SK-N-MC (cell line): Measurements from ENCODE around the gene DAD1.
"Not testable (repeated sequence)": the region's sequence is repeated elsewhere in the genome, so short reads cannot be mapped to it uniquely, and the experiment has no call there.

Source experiments
- DNase-seq: peaks from one replicate; pipeline ENCODE4 v3.0.0-alpha.2; 2011; ENCODE audit warnings: low read depth, low spot score
- H3K27ac ChIP-seq: fragments of 200-600 bp; sonication (generic); 2 replicates; pipeline ENCODE4 v1.5.1; 2016; ENCODE audit warnings: mixed run types
- H3K36me3 ChIP-seq: fragments of 200-600 bp; sonication (generic); 2 replicates; pipeline ENCODE4 v1.6.1; 2017; ENCODE audit warnings: antibody characterized with exemption, low read length, mixed read lengths; ENCODE audit not compliant: insufficient read depth
- H3K4me3 ChIP-seq: fragments of 200-600 bp; sonication (generic); 2 replicates; pipeline ENCODE4 v1.5.1; 2016
- H3K9ac ChIP-seq: fragments of 200-600 bp; sonication (generic); 2 replicates; pipeline ENCODE4 v1.8.0; 2017; ENCODE audit warnings: mixed run types, mixed read lengths; ENCODE audit not compliant: insufficient read length
- H3K9me3 ChIP-seq: fragments of 200-600 bp; sonication (generic); 2 replicates; pipeline ENCODE4 v1.6.1; 2017; ENCODE audit warnings: low read depth, mild to moderate bottlenecking, antibody characterized with exemption, low read length, moderate library complexity, mixed read lengths
- EZH2 ChIP-seq: fragments of 200-600 bp; sonication (generic); IDR thresholded peaks from one replicate; pipeline ENCODE4 v1.6.1; 2017; ENCODE audit warnings: antibody characterized with exemption
- FOXP2 ChIP-seq: optimal IDR thresholded peaks from 2 replicates; pipeline ENCODE3; 2011; ENCODE audit warnings: mild to moderate bottlenecking, moderate library complexity; ENCODE audit not compliant: insufficient read depth; ENCODE audit errors: extremely low read length, control extremely low read depth
- POLR2AphosphoS5 ChIP-seq: IDR thresholded peaks from 2 replicates; pipeline ENCODE4 v1.6.1; 2012; ENCODE audit warnings: mild to moderate bottlenecking, low read depth, low read length, borderline replicate concordance

Gene DAD1

GRCh38 chr14:22597265-22597664, 8.2 kb upstream of the DAD1 start:
- Histone ChIP-seq H3K27ac (no peak overlapping the region), H3K4me3 (no peak overlapping the region), H3K9me3 (no peaks in the 10 kb centered on the region), H3K9ac (no peak overlapping the region), H3K36me3 (peaks cover 5% of the 10 kb centered on the region; the same call in 1 of the 2 replicates)
- TF ChIP-seq FOXP2 = no peak
- no peak for DNase-seq

GRCh38 chr14:22596354-22596879, 7.4 kb upstream of the DAD1 start:
- Histone ChIP-seq H3K27ac (no peak overlapping the region), H3K9me3 (no peaks in the 10 kb centered on the region), H3K9ac (no peak overlapping the region), H3K4me3 (no peak overlapping the region), H3K36me3 (no peaks in the 10 kb centered on the region; the same call in 1 of the 2 replicates)
- no peak for DNase-seq
- TF ChIP-seq POLR2AphosphoS5 (no peak), FOXP2 (no peak), EZH2 (no peak)

- no peak for TF ChIP-seq EZH2
- no peak for TF ChIP-seq POLR2AphosphoS5
- Histone ChIP-seq H3K4me3 (no peak overlapping the region), H3K27ac (no peak overlapping the region), H3K9ac (no peak overlapping the region), H3K36me3 (no peaks in the 10 kb centered on the region), H3K9me3 (no peaks in the 10 kb centered on the region)
- DNase-seq = no peak
These were observed 5.2 kb upstream of the DAD1 start for GRCh38 chr14:22594156-22594716.

- Histone ChIP-seq H3K9me3 (no peaks in the 10 kb centered on the region), H3K36me3 (no peaks in the 10 kb centered on the region), H3K27ac (no peak overlapping the region), H3K4me3 (no peak overlapping the region), H3K9ac (no peak overlapping the region)
- TF ChIP-seq FOXP2 (no peak), POLR2AphosphoS5 (no peak), EZH2 (no peak)
- DNase-seq = no peak
These were observed 4.6 kb upstream of the DAD1 start for GRCh38 chr14:22593601-22594000.

DNA sequence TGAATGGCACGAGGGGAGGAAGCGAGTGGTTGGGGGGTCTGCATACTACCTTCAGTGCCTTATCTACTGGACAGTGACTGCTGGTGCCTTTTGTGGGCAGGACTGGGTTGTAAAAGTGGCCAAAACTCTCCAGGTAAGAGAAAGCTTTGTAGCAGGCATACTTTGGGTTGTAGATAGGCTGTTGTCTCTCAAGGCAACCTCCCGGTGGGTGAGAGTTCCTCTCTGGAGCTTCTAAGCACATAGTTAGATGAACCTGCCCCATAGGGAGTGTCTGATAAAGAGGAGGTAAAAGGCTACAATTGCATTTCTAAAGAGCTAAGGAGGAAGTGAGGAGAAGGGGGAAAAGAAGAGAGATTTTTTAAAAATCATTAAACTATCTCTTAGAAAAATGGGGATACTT, 4.2 kb upstream of the DAD1 start:
- no peak overlapping the region for H3K27ac ChIP-seq
- H3K9me3 ChIP-seq = no peaks in the 10 kb centered on the region
- no peak for DNase-seq
- H3K4me3 ChIP-seq = no peak overlapping the region
- no peak overlapping the region for H3K9ac ChIP-seq
- no peaks in the 10 kb centered on the region for H3K36me3 ChIP-seq
- TF ChIP-seq POLR2AphosphoS5 (no peak), FOXP2 (no peak), EZH2 (no peak)

- DNase-seq = no peak
- H3K27ac ChIP-seq = peak overlapping the region; percentile 3; the same call in 1 of the 2 replicates
- peaks cover 13% of the 10 kb centered on the region for H3K36me3 ChIP-seq
- TF ChIP-seq FOXP2 (no peak), EZH2 (no peak), POLR2AphosphoS5 (no peak)
- peak overlapping the region; percentile 96 for H3K9ac ChIP-seq
- H3K4me3 ChIP-seq = peak overlapping the region; percentile 97
- H3K9me3 ChIP-seq = no peaks in the 10 kb centered on the region
These were observed 413 bp downstream of the DAD1 start for GRCh38 chr14:22588526-22589095.

DNA sequence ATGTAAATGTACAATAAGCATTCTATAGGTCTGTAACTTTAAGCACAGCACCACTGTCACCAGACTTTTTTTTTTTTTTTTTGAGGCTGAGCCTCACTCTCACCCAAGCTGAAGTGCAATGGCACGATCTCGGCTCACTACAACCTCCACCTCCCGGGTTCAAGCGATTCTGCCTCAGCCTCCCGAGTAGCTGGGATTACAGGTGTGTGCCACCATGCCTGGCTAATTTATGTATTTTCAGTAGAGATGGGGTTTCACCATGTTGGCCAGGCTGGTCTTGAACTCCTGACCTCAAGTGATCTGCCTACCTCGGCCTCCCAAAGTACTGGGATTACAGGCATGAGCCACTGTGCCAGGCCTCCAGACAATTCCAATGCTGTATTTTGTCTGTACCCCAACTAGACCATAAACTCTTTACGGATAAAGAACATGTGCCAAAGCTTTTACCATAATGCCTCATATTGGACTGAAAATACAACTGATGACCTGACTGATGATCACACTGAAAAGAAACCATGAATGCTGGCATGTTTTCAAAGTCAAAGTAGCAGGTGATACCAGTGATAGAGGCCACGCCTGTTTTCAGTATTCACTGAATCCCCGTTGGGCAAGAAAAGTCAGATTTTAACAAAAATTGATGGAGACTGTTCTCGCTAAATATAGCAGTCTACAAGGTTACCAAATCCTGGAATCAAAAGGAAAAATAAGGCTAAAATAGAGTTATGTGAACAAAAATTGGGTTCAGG, 1.2 kb downstream of the DAD1 start:
- H3K9me3 ChIP-seq, DNase-seq: not testable (repeated sequence)
- H3K27ac ChIP-seq = 0 out of 2 replicates have a peak overlapping the region, but pooled peaks have one; percentile 3
- peak overlapping the region; percentile 97 for H3K4me3 ChIP-seq
- H3K9ac ChIP-seq = peak overlapping the region; percentile 96
- peaks cover 13% of the 10 kb centered on the region for H3K36me3 ChIP-seq

- H3K4me3 ChIP-seq = no peak overlapping the region
- no peaks in the 10 kb centered on the region for H3K9me3 ChIP-seq
- peaks cover 13% of the 10 kb centered on the region for H3K36me3 ChIP-seq
- DNase-seq = no peak
- H3K9ac ChIP-seq = no peak overlapping the region
- TF ChIP-seq POLR2AphosphoS5 (no peak), EZH2 (no peak), FOXP2 (no peak)
- no peak overlapping the region for H3K27ac ChIP-seq
These were observed 1.8 kb downstream of the DAD1 start for GRCh38 chr14:22587247-22587646.
